ENCODE data around the gene PKDREJ.
"Not testable (repeated sequence)": the region's sequence is repeated elsewhere in the genome, so short reads cannot be mapped to it uniquely, and the experiment has no call there.

PKDREJ gene, protein sequence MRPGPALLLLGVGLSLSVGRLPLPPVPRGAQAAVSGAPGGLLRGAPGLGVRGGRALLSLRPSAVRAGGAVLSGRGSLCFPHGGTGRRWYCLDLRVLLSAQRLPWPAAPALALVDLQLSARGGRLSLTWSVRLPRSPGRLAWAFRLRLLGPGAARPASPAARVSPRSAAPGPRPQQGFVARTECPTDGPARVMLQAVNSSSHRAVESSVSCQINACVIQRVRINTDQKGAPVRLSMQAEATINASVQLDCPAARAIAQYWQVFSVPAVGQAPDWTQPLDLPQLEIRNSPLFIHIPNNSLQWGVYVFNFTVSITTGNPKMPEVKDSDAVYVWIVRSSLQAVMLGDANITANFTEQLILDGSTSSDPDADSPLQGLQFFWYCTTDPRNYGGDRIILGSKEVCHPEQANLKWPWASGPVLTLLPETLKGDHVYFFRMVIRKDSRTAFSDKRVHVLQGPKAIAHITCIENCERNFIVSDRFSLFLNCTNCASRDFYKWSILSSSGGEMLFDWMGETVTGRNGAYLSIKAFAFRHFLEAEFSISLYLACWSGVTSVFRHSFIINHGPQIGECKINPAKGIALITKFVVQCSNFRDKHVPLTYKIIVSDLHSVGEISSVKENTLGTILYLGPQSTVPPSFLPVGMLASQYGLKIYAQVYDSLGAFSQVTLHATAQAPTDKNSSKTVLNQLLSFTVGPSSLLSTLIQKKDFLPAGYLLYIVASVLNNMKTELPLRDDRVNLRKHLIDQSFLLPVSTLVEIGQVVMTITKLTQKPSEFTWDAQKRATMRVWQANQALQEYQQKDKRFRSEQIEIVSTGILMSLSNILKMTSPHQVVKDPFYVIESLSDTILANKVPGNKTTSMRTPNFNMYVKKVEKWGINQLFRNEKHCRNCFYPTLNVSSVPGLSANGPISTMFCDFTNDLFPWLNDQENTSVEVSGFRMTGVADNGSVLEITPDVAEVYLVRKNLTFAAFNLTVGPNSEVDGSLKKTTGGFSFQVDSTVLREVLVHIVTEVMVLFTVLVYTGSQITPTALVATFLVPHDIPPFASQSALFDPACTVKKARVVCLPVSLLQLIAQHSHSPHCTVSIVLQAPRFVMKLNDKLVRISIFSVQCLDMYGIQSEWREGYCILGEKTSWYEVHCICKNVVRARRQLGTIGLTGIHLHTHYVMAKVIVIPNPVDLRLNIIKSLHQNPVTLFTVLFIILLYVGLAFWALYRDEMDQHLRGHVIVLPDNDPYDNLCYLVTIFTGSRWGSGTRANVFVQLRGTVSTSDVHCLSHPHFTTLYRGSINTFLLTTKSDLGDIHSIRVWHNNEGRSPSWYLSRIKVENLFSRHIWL (N-terminal part only)

DNA sequence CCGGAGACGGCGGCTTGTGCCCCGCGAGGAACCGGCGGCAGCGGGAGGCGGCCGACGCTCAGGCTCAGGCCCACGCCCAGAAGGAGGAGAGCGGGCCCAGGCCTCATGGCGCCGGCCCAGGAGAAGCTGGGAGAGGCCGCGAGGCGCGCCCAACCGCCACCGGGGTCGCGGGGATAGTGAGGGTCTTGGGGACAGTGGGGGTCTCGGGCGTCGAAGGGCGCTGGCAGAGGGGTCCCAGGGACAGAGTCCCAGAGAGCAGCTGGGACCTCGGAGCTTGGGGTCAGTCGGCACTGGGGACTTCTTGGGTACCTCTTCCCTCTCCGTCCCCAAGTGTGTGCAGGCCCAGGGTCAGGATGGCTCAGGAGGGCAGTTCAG, at the start of gene PKDREJ:
TSS of gene PKDREJ (minus strand) at position 128 of the 375 bp plus-strand sequence. CDS start at position 107, 21 bp downstream.
- DNase-seq: no peak

DNA sequence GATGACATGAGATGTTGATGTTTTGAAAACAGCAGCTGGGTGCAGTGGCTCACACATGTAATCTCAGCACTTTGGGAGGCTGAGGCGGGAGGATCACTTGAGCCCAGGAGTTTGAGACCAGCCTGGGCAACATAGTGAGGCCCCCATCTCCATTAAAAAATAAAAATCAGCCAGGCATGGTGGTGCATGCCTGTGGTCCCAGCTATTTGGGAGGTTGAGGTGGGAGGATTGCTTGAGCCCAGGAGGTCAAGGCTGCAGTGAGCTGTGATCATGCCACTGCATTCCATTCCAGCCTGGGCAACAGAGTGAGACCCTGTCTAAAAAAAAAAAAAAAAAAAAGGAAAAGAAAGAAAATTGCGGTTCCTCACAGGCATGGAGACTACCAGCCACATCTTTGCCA, 49.7 kb upstream of the PKDREJ start:
- not testable (repeated sequence) for DNase-seq

DNA sequence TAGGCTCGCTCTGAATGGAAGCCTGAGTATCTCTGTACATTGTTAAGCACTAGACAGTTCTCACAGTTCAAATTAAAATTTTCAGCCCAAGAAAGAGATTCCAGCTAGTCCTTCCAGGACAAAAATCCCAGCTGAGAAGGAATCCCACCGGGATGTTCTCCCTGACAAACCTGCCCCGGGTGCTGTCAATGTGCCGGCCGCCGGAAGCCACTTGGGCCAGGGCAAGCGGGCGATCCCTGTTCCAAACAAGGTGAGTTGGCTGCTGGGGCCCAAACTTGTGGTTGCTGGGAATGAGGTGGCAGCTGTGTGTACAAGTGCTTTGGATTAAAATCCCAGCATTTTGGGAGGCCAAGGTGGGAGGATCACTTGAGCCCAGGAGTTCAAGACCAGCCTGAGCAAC, 48.9 kb upstream of the PKDREJ start:
- no peak for DNase-seq

DNA sequence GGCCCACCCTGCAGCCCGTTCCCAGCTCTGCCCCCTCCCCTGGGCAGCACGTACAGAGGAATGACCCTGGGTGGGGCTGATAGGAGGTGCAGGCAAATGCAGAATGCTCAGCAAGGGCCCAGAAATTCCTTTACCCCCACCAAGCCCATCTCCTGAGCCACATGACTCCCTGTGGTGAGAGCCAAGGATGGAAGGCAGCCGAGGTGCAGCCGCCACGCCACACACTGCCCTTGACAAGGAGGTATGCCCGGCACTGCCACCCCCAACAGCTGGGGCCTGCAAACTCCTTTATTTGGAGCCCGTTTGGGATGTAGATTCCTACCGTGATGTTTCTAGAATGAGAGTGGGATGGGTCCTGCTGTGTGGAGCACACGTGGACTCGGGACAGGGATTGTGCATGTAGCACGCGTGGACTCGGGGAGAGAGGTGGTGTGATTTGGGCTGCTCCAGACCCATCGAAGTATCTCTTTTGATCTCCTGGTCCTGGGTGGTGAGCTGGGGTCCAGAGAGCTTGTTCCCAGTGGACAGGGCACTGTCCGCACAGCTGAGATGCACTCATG, 46.5 kb upstream of the PKDREJ start:
- DNase-seq: no peak

DNA sequence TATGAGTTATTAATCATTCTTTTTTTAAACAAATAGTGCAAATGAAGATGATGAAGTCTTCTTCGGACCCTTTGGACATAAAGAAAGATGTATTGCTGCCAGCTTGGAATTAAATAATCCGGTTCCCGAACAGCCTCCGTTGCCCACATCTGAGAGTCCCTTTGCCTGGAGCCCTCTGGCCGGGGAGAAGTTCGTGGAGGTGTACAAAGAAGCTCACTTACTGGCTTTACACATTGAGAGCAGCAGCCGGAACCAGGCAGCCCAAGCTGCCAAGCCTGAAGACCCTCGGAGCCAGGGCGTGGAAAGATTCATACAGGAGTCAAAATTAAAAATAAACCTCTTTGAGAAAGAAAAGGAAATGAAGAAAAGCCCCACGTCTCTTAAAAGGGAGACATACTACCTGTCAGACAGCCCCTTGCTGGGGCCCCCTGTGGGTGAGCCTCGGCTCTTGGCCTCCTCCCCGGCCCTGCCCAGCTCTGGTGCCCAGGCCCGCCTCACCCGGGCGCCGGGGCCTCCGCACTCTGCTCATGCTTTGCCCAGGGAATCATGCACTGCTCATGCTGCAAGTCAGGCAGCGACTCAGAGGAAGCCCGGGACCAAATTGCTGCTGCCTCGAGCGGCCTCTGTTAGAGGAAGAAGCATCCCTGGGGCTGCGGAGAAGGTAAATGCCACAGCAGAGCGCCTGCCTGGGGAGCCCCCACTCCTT, 45.3 kb upstream of the PKDREJ start:
- no peak for DNase-seq

DNA sequence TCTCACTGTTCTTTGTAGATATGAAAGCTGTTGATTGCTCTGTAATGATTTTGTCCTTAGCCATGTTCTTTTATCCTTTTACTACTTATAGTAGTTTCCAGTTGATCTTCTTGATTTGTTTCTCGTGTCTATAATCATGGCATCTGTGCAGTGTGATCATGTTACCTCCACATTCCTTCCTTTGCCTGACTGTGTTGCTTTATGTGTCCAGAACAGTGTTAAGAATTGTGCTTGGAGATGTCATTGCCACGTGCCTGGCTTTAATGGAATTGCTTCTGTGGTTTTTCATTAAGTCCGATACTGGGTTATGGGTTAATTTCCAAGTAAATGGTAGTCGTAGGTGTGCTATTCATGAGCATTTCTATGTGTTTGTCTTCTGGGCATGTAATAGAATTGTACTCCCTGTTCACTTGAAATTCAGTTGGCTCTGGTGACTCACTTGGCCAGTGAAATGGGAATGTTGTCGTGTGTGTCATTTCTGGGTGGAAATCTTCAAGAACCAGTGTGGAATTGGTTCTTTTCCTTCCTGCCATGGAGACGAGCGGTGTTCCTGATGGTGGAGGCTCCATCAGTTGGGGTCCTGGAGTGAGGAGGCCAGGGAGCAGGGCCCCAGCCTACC, 40.3 kb upstream of the PKDREJ start:
- DNase-seq: no peak

DNA sequence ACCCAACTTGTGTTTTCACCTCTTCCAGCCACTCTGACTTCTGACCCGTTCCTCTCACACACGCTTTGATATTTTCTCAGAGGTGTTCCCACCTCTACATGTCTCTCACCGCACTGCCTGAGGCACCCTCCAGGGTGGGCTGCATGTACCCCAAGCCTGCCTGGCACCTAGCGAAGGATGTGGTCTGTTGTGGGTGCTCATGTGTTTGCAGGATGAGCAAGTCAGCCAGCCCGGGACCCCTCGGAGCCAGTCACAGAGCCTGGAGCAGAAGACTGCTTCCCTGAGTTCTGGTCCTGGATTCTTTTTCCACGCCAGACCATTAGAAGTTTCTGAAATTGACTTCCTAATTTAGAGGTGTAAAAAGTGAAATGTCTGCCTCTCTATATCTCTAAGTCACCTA, 37.3 kb upstream of the PKDREJ start:
- no peak for DNase-seq

DNA sequence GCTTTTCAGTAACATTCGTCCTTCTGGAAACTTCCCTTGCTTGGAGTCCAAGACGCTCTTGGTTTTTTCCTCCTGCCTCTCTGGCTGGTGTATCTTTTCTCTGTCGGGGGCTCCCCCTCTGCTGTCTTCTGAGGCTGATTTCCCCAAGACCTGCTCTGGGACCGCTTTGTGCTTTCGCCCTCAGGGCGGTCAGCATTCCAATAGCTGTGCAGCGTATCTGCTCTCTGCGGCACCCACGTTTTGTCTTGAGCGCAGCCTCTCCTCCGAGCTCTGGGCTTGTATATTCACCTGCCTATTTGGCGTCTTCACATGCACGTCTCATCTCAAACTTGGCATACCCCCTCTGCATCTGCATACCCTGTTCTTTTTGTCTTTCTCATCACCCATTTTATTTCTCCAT, 36.0 kb upstream of the PKDREJ start:
- DNase-seq: no peak

DNA sequence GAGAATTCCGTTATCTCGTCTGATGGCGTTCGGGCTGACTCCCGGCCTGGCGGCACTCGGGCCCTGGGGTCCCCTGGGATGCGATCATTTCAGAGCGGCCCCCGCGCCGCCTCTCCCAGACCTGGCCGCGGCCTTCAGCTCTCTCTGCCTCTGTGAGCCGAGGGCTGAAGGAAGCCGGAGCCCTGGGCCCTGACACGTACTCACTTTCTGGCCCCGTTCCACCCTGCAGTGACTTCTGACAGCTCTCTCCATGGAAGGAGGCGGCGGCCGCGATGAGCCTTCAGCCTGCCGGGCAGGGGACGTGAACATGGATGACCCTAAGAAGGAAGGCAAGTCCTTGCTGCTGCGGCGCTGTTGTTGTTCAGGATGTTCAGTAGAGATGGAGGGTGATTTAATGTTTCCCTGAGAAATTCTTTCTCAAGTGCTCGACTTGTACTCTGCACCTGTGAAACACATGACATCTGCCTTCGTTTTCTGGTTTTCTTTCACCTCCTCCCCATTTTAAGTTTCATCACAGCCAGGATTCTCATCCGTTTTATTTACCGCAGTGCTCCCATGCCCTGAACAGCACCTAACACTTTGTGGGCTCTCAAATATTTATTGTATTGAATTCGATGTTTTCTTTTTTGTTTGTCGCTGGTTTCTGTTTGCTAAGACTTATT, 34.1 kb upstream of the PKDREJ start:
- DNase-seq: no peak

DNA sequence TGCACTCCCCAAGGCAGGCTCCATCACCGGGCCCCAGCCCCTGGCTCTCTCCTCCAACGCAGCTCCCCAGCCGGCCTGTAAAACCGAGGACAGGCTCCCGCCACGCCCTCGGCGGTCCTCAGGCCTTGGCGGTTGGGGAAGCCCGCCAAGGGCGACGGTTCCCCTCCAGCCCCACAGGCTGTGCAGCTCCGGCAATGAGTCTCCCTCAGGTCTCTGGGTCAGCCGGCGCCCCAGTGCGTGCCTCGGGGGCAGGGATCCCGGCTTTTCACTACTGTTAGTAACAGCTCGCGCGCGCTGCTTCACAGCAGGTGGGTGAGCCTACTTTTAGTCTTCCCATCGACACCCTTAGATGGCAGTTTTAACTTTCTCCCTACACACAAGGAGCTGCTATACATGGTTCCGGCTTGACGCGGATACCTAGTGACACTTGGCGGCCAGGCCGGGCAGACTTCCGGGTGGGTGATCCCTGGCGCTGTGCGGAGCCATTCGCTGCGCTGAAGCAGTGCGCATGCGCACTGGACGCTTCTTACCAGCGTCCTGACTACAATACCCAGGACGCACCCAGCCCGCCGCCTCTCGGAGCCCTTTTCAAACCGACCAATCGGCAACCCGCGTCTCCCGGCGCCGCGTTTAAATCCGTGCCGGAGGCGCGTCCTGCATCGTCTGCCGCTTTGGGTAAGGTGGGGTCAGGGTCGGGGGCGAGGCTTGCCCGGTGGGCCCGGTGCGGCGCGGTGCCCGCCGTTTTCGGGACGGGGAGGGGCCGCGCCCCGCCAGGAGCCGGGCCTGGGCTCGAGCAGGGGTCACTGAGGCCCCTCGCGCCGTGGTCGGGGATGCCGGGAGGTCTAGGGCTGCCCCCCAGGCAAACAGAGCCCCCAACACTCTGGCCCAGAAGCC, 33.4 kb upstream of the PKDREJ start, which contains the start of gene GTSE1:
TSS of gene GTSE1 (plus strand) at position 614 of the 894 bp plus-strand sequence. CDS start 531 bp downstream, outside the sequence.
- DNase-seq: peak; percentile 97

DNA sequence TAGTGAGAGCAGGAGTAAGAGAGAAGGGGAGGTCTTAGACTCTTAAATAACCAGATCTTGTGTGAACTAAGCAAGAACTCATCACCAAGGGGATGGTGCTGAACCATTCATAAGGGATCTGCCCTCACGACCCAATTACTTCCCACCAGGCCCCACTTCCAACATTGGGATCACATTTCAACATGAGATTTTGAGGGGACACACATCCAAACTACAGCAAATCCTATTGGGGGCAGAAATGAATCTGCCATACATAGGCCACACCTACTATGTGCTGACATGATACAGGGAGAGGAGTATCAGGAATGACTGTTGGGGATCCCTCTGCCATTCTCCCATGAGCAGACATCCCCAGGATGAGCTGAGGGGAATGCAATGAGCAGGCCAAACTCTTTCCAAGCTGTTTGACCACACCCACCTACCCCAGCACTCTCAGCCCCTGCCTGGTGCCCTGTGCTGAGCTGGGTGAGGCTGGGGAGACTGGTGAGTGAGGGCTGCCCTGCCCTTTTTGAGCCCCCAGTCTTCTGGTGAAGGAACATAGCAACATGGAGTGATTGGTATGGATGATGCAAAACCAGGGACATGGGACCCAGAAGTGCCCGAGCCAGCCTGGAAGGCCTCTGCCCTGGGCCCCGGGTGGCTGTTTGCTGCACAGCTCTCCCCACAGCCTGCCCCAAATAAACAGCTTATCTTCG, 32.3 kb upstream of the PKDREJ start:
- DNase-seq: no peak

DNA sequence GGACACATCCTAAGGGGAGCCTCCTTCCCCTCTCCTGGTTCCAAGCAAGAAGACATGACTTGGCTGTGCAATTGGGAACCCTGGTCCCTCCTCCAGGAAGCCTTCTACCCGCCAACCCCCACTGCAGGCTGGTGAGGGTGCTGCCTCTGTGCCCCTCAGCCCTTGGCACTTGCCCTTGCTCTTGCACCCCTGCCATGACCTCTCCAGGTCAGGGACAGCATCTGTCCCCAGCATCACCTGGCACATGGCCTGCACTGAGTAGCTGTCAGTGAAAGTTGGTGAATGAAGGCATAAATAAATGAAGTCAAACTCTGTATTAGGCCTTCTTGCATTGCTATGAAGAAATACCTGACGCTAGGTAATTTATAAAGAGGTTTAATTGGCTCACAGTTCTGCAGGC, 31.6 kb upstream of the PKDREJ start:
- DNase-seq: no peak

DNA sequence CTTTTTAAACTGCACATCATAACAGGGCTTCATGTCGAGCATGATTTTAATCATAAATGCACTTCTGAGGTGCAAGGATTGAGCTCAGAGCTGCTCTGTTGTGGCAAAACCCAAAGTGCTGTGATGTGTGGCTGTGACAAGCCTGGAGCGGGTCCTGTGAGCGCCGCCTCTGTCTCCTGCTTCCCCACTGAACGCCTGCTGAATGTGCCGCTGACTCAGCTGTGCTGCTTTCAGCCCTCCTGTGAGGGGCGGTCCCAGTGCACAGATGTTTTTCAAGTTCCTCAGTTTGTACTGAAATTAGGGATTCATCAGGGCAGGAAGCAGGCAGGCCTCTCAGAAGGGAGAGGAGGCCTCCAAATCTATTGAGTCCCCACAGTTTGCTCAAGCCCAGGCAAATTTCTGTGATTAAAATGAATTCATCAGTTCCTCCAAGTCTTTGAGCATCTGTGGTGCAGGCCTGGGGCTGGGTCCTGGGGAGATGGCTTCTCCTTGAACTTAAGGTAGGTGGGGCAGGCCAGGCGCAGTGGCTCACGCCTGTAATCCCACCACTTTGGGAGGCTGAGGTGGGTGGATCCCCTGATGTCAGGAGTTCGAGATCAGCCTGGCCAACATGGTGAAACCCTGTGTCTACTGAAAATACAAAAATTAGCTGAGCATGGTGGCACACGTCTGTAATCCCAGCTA, 30.6 kb upstream of the PKDREJ start:
- no peak for DNase-seq

DNA sequence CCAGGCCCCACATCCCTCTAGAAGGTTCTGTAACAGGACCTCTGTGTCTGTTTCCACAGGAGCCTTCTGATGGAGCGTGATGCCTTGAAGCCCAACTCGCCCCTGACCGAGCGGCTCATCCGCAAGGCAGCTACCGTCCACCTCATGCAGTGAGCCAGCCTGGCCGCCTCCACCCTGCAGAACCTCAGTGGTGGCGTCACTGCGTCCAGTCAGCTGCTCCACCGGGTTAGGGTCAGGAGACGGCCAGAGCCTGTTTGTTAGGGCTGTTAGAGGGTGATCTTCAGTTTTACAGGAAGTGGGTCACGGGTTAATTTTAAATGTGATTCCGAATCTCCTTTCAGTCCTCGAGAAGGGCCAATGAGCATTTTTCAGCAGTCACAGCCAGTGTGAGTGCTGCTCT, 29.6 kb upstream of the PKDREJ start:
- no peak for DNase-seq

DNA sequence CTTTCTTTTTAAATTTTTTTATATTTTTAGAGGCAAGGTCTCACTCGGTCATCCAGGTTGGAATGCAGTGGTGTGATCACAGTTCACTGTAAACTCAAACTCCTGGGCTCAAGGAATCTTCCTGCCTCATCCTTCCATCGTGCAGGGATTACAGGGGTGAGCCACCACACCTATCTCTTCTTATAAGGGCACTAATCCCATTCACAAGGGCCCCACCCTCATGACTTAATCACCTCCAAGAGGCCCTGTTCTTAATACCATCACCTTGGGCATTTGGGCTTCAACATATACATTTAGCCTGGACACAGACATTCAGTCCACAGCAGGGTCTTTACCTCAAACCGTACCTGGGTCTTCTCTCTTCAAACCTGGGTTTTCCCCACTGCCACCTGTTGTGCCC, 29.0 kb upstream of the PKDREJ start:
- DNase-seq: no peak

DNA sequence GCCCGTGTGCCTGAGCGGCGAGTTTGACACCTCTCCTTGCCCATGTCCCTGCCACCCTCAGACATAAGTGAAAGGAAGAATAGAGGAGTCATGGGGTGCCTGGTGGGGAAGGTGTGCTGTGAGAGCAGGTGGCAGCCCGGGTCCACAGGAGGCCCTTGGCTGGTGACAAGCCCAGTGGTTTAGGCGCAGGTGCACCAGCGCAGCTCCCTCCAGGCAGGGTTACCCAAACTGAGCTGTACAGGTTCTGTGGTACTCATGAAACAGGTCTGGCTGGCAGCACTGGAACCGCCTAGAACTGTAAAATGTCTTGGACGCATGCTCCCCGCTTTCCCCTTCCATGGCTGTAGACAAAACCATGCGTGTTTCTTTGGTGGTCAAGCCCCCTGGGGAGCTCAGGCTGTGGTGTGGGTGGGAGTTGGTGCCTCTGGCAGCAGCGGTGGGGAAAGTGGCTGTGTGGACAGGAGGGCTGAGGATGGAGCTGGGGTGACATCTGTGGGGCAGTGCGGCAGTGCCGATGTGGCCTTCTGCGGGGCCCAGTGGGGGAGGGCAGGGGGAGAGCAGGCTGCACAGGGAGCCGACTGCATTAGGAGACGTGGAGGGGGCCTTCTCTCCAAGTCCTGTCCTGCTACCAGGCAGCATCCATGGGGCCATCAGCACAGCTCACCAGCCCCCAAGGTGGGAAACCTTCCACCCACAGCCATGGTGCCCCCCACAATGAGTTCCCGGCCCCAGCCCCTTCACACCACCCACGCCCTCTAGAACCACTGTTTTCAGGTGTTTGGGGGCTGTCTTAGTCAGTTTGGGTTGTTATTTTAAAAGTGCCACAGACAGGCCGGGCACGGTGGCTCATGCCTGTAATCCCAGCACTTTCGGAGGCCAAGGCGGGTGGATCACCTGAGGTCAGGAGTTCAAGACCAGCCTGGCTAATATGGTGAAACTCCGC, 28.0 kb upstream of the PKDREJ start:
- no peak for DNase-seq

DNA sequence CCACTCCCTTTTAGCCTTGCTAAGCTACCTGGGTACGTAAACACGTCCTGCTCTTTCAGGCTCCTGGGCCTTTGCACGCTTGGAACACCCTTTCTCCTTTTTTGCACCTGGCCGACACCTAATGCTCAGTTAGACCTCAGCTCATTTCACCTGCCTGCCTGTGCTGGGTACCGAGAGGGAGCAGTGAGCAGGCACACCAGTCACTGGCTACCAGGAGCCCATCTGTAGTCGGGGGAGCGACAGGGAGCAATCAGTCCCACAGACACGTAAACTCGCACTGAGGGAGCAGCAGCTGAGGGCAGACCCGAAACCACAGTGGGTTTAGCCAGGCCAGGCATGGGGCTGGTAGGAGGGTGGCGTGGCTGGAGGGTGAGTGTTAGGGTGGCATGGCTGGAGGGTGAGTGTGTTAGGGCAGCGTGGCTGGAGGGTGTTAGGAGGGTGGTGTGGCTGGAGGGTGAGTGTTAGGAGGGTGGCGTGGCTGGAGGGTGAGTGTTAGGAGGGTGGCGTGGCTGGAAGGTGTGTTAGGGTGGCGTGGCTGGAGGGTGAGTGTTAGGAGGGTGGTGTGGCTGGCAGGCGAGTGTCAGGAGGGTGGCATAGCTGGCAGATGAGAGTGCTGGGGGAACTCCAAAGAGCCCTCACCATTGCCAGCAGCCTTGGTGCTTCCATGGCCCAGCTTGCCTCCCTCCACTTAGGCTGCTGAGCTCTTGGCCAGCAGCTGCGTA, 27.1 kb upstream of the PKDREJ start:
- no peak for DNase-seq

All from activated CD8-positive, alpha-beta memory T cell treated with anti-CD3 and anti-CD28 coated beads for 24 hours (primary cell).